Measurements from ENCODE around the gene ABCC8.

The ABCC8 gene

GRCh38 chr11:17379383-17380180, 97.1 kb downstream of the ABCC8 start:
- no peak overlapping the region for H3K4me3 ChIP-seq (ENCODE audit: control insufficient read depth, low read depth, low read length)
- no peak for TF ChIP-seq CTCF (conservative IDR thresholded peaks at IDR 0.05; ENCODE audit: control insufficient read depth, insufficient read depth, low read depth, low read length)
- no peak for DNase-seq (ENCODE audit: low read depth)

- no peak for TF ChIP-seq CTCF (conservative IDR thresholded peaks at IDR 0.05; ENCODE audit: control insufficient read depth, insufficient read depth, low read depth, low read length)
- H3K4me3 ChIP-seq (ENCODE audit: control insufficient read depth, low read depth, low read length), result no peak overlapping the region
- DNase-seq (ENCODE audit: low read depth), result no peak
Observed at GRCh38 chr11:17378655-17379054, 98.0 kb downstream of the ABCC8 start.

- no peak for DNase-seq (ENCODE audit: low read depth)
- no peak for TF ChIP-seq CTCF (conservative IDR thresholded peaks at IDR 0.05; ENCODE audit: control insufficient read depth, insufficient read depth, low read depth, low read length)
- no peak overlapping the region for H3K4me3 ChIP-seq (ENCODE audit: control insufficient read depth, low read depth, low read length)
Observed at GRCh38 chr11:17376493-17376892, 100.2 kb downstream of the ABCC8 start.

GRCh38 chr11:17375547-17375946, 101.1 kb downstream of the ABCC8 start:
- no peak for TF ChIP-seq CTCF (conservative IDR thresholded peaks at IDR 0.05; ENCODE audit: control insufficient read depth, insufficient read depth, low read depth, low read length)
- no peak for DNase-seq (ENCODE audit: low read depth)
- H3K4me3 ChIP-seq (ENCODE audit: control insufficient read depth, low read depth, low read length), result no peak overlapping the region

GRCh38 chr11:17371614-17372013, 105.0 kb downstream of the ABCC8 start:
- peak; percentile 62 for DNase-seq (ENCODE audit: low read depth)
- no peak for TF ChIP-seq CTCF (conservative IDR thresholded peaks at IDR 0.05; ENCODE audit: control insufficient read depth, insufficient read depth, low read depth, low read length)
- H3K4me3 ChIP-seq (ENCODE audit: control insufficient read depth, low read depth, low read length), result no peak overlapping the region

GRCh38 chr11:17369684-17370243, 106.9 kb downstream of the ABCC8 start:
- no peak overlapping the region for H3K4me3 ChIP-seq (ENCODE audit: control insufficient read depth, low read depth, low read length)
- DNase-seq (ENCODE audit: low read depth), result no peak
- TF ChIP-seq CTCF (conservative IDR thresholded peaks at IDR 0.05; ENCODE audit: control insufficient read depth, insufficient read depth, low read depth, low read length), result no peak

Measured in fibroblast of mammary gland (primary cell).